ENCODE data around the gene PCDHGB4. TPM values are rescaled to one million over a fixed set of nuclear protein-coding genes. Genes with fewer than 3 reads are reported as not detected.

Gene PCDHGB4
- total RNA-seq (2022; extraction: Qiagen RNA extraction): 0.56 to 1.1 TPM (median 0.85 TPM) in 5 replicates

GRCh38 chr5:141387557-141388311 is at the start of gene PCDHGB4:
TSS of gene PCDHGB4 (plus strand) at chr5:141387698. CDS start at chr5:141387885, 187 bp downstream.

GRCh38 chr5:141338538-141339306 is 48.8 kb upstream of the PCDHGB4 start, which contains the start of gene PCDHGA2:
TSS of gene PCDHGA2 (plus strand) at chr5:141338760.

GRCh38 chr5:141343242-141343952 is 44.1 kb upstream of the PCDHGB4 start, which contains the start of gene PCDHGA3:
TSS of gene PCDHGA3 (plus strand) at chr5:141343829. CDS start at chr5:141344034, 205 bp downstream.

GRCh38 chr5:141349917-141350619 is 37.4 kb upstream of the PCDHGB4 start, which contains the start of gene PCDHGB1:
TSS of gene PCDHGB1 (plus strand) at chr5:141350099. CDS start at chr5:141350261, 162 bp downstream.

GRCh38 chr5:141354900-141355469 is 32.5 kb upstream of the PCDHGB4 start, which contains the start of gene PCDHGA4:
TSS of gene PCDHGA4 (plus strand) at chr5:141355021. CDS start at chr5:141355108, 87 bp downstream.

GRCh38 chr5:141359790-141360426 is 27.6 kb upstream of the PCDHGB4 start, which contains the start of gene PCDHGB2:
TSS of gene PCDHGB2 (plus strand) at chr5:141359994. CDS start at chr5:141360136, 142 bp downstream.

GRCh38 chr5:141363952-141364660 is 23.4 kb upstream of the PCDHGB4 start, which contains the start of gene PCDHGA5:
TSS of gene PCDHGA5 (plus strand) at chr5:141364162. CDS start at chr5:141364331, 169 bp downstream.

GRCh38 chr5:141369994-141370848 is 17.3 kb upstream of the PCDHGB4 start, which contains the start of gene PCDHGB3:
TSS of gene PCDHGB3 (plus strand) at chr5:141370242. CDS start at chr5:141370395, 153 bp downstream.

GRCh38 chr5:141373673-141374317 is 13.7 kb upstream of the PCDHGB4 start, which contains the start of gene PCDHGA6:
TSS of gene PCDHGA6 (plus strand) at chr5:141373891. CDS start at chr5:141374084, 193 bp downstream.

GRCh38 chr5:141382469-141383294 is 4.8 kb upstream of the PCDHGB4 start, which contains the start of gene PCDHGA7:
TSS of gene PCDHGA7 (plus strand) at chr5:141382742. CDS start at chr5:141382900, 158 bp downstream.

GRCh38 chr5:141392429-141393198 is 5.1 kb downstream of the PCDHGB4 start, which contains the start of gene PCDHGA8:
TSS of gene PCDHGA8 (plus strand) at chr5:141392633. CDS start at chr5:141392814, 181 bp downstream.

GRCh38 chr5:141397756-141398551 is 10.5 kb downstream of the PCDHGB4 start, which contains the start of gene PCDHGB5:
TSS of gene PCDHGB5 (plus strand) at chr5:141397947. CDS start at chr5:141398128, 181 bp downstream.

GRCh38 chr5:141402553-141403243 is 15.2 kb downstream of the PCDHGB4 start, which contains the start of gene PCDHGA9:
TSS of gene PCDHGA9 (plus strand) at chr5:141402778. CDS start at chr5:141402953, 175 bp downstream.

GRCh38 chr5:141407790-141408505 is 20.4 kb downstream of the PCDHGB4 start, which contains the start of gene PCDHGB6:
TSS of gene PCDHGB6 (plus strand) at chr5:141408021. CDS start at chr5:141408203, 182 bp downstream.

